H1 (cell line): ENCODE results near the gene THAP10. TPM values are rescaled to one million over a fixed set of nuclear protein-coding genes. Genes with fewer than 3 reads are reported as not detected.

Experiments used
- CTCF ChIA-PET: fragments of 300-600 bp; sonication (Branson Sonifier 250); formaldehyde crosslinking; loops from one replicate; lab custom pipeline; 2021; ENCODE audit not compliant: partially characterized antibody; lab: Charles Lee
- POLR2A ChIA-PET: fragments of 300-600 bp; sonication (Branson Sonifier 250); formaldehyde crosslinking; loops from one replicate; lab custom pipeline; 2021; ENCODE audit warnings: inconsistent platforms; ENCODE audit not compliant: partially characterized antibody; lab: Charles Lee
- DNase-seq, 2 experiments: peaks; one replicate each; pipeline versions ENCODE4 v3.0.0 to v3.0.0-alpha.2; 2010 to 2022; ENCODE audit warnings: low spot score in 2 of 2, low read depth in 1 of 2, mixed read lengths in 1 of 2
- FAIRE-seq: peaks from 2 replicates; lab custom pipeline; 2011; peaks lifted over from hg19 to GRCh38; lab: Jason Lieb, UNC
- H2AFZ ChIP-seq: 2 replicates; pipeline ENCODE4 v1.8.1; 2012; ENCODE audit warnings: low read length, inconsistent platforms
- H2AK5ac ChIP-seq: 2 replicates; pipeline ENCODE4 v1.6.1; 2013; ENCODE audit warnings: low read depth, low read length
- H2BK120ac ChIP-seq: replicated peaks from 2 replicates; pipeline ENCODE3; 2013; ENCODE audit warnings: low read depth, low read length, inconsistent platforms
- H2BK12ac ChIP-seq: 2 replicates; pipeline ENCODE4 v1.6.1; 2013; ENCODE audit warnings: low read depth, low read length
- H2BK15ac ChIP-seq: 2 replicates; pipeline ENCODE4 v1.6.1; 2013; ENCODE audit warnings: low read length
- H2BK20ac ChIP-seq: 2 replicates; pipeline ENCODE4 v1.6.1; 2013; ENCODE audit warnings: low read length
- H2BK5ac ChIP-seq: 2 replicates; pipeline ENCODE4 v1.6.1; 2013; ENCODE audit warnings: low read depth, low read length
- H3K14ac ChIP-seq: 2 replicates; pipeline ENCODE4 v1.6.1; 2013; ENCODE audit warnings: inconsistent platforms; ENCODE audit not compliant: insufficient read length
- H3K18ac ChIP-seq: 2 replicates; pipeline ENCODE4 v1.6.1; 2013; ENCODE audit warnings: low read length; ENCODE audit errors: extremely low read depth
- H3K23ac ChIP-seq: 2 replicates; pipeline ENCODE4 v1.6.1; 2013; ENCODE audit warnings: inconsistent platforms; ENCODE audit not compliant: insufficient read length
- H3K23me2 ChIP-seq: 2 replicates; pipeline ENCODE4 v1.6.1; 2013; ENCODE audit warnings: low read depth, low read length
- H3K27ac ChIP-seq: 2 replicates; pipeline ENCODE4 v1.6.1; 2011; ENCODE audit warnings: low read depth, low read length, inconsistent platforms
- H3K27me3 ChIP-seq, 4 experiments: replicated peaks in 1 of 4; 1 replicate in 1 of 4; 2 replicates in 3 of 4; pipeline versions ENCODE4 v1.6.1 to v1.8.1; 2011 to 2013; ENCODE audit warnings: low read length in 3 of 4, mild to moderate bottlenecking in 3 of 4, inconsistent platforms in 2 of 4, mixed read lengths in 2 of 4, moderate library complexity in 1 of 4; ENCODE audit not compliant: control insufficient read depth in 3 of 4, insufficient read depth in 3 of 4; ENCODE audit errors: extremely low read depth in 1 of 4
- H3K36me3 ChIP-seq, 4 experiments: 2 replicates each; pipeline versions ENCODE4 v1.6.1 to v1.8.1; 2011 to 2013; ENCODE audit warnings: mild to moderate bottlenecking in 4 of 4, low read length in 3 of 4, moderate library complexity in 2 of 4, control low read depth in 1 of 4, inconsistent platforms in 1 of 4; ENCODE audit not compliant: insufficient read depth in 4 of 4, control insufficient read depth in 2 of 4
- H3K4ac ChIP-seq: replicated peaks from 2 replicates; pipeline ENCODE3; 2013; ENCODE audit warnings: low read length, low read depth, mixed read lengths, inconsistent platforms; ENCODE audit not compliant: insufficient read length
- H3K4me1 ChIP-seq, 4 experiments: replicated peaks in 1 of 4; 1 replicate in 1 of 4; 2 replicates in 3 of 4; pipeline versions ENCODE4 v1.6.1 to v1.8.1; 2011 to 2013; ENCODE audit warnings: low read length in 3 of 4, inconsistent platforms in 2 of 4, mixed read lengths in 1 of 4; ENCODE audit not compliant: insufficient read depth in 4 of 4, control insufficient read depth in 3 of 4
- H3K4me2 ChIP-seq, 2 experiments: 2 replicates each; pipeline versions ENCODE4 v1.6.1 to v1.8.1; 2011 to 2013; ENCODE audit warnings: low read depth in 2 of 2, low read length in 2 of 2, control low read depth in 1 of 2, inconsistent platforms in 1 of 2, mild to moderate bottlenecking in 1 of 2; ENCODE audit not compliant: insufficient read depth in 1 of 2
- H3K4me3 ChIP-seq, 4 experiments: fragments of 200-600, 300-600 bp in 1 of 4; sonication (generic), shearing (Covaris generic), sonication (Bioruptor Twin) in 1 of 4; 2 replicates each; pipeline versions ENCODE4 v1.5.1 to v1.8.1; 2011 to 2016; ENCODE audit warnings: low read length in 4 of 4, low read depth in 3 of 4, control low read depth in 2 of 4, inconsistent platforms in 2 of 4, mild to moderate bottlenecking in 2 of 4, mixed read lengths in 1 of 4, moderate library complexity in 1 of 4; ENCODE audit not compliant: insufficient read depth in 2 of 4; ENCODE audit errors: extremely low read depth in 1 of 4
- H3K56ac ChIP-seq: replicated peaks from 2 replicates; pipeline ENCODE3; 2013; ENCODE audit warnings: low read depth, mild to moderate bottlenecking, mixed read lengths, low read length, inconsistent platforms; ENCODE audit not compliant: insufficient read length
- H3K79me1 ChIP-seq: 2 replicates; pipeline ENCODE4 v1.6.1; 2013; ENCODE audit warnings: low read depth, low read length, control low read depth
- H3K79me2 ChIP-seq, 2 experiments: 2 replicates each; pipeline versions ENCODE4 v1.6.1 to v1.8.1; 2012 to 2013; ENCODE audit warnings: low read length in 2 of 2, mild to moderate bottlenecking in 2 of 2, inconsistent platforms in 1 of 2; ENCODE audit not compliant: insufficient read depth in 2 of 2, control insufficient read depth in 1 of 2
- H3K9ac ChIP-seq, 4 experiments: replicated peaks in 1 of 4; 1 replicate in 1 of 4; 2 replicates in 3 of 4; pipeline versions ENCODE4 v1.6.1 to v1.8.1; 2011 to 2013; ENCODE audit warnings: low read depth in 3 of 4, low read length in 3 of 4, control low read depth in 2 of 4, mild to moderate bottlenecking in 2 of 4, moderate library complexity in 2 of 4, inconsistent platforms in 1 of 4; ENCODE audit errors: extremely low read depth in 1 of 4
- H3K9me3 ChIP-seq, 2 experiments: 2 replicates each; pipeline versions ENCODE4 v1.6.1 to v1.8.1; 2012 to 2013; ENCODE audit warnings: mild to moderate bottlenecking in 2 of 2, moderate library complexity in 2 of 2, control low read depth in 1 of 2, inconsistent platforms in 1 of 2, low read depth in 1 of 2, low read length in 1 of 2, mixed read lengths in 1 of 2; ENCODE audit not compliant: insufficient read depth in 2 of 2
- H4K20me1 ChIP-seq, 2 experiments: replicated peaks in 1 of 2; 2 replicates each; pipeline versions ENCODE3 to v1.8.1; 2011 to 2013; ENCODE audit warnings: inconsistent platforms in 2 of 2, low read length in 2 of 2, mild to moderate bottlenecking in 1 of 2; ENCODE audit not compliant: insufficient read depth in 2 of 2, control insufficient read depth in 1 of 2
- H4K5ac ChIP-seq: 2 replicates; pipeline ENCODE4 v1.6.1; 2013; ENCODE audit warnings: low read length, low read depth, mixed read lengths, inconsistent platforms; ENCODE audit not compliant: insufficient read length
- H4K8ac ChIP-seq: 2 replicates; pipeline ENCODE4 v1.8.0; 2013; ENCODE audit warnings: mild to moderate bottlenecking, moderate library complexity, low read length, inconsistent platforms; ENCODE audit not compliant: insufficient read depth; ENCODE audit errors: extremely low read depth
- H4K91ac ChIP-seq: replicated peaks from 2 replicates; pipeline ENCODE3; 2013; ENCODE audit warnings: low read length, mixed read lengths, inconsistent platforms; ENCODE audit not compliant: insufficient read length
- ASH2L ChIP-seq: fragments of 200-600, 300-600 bp; sonication (generic); IDR thresholded peaks from one replicate; pipeline ENCODE4 v1.7.1; 2017; ENCODE audit warnings: low read length
- ATF3 ChIP-seq: IDR thresholded peaks from 2 replicates; pipeline ENCODE4 v1.6.1; 2011; ENCODE audit warnings: low read depth, mild to moderate bottlenecking, low read length; ENCODE audit not compliant: insufficient read depth
- JUND ChIP-seq: IDR thresholded peaks from 2 replicates; pipeline ENCODE4 v1.6.1; 2011; ENCODE audit warnings: mild to moderate bottlenecking, improper control_type of control experiment, low read length
- POLR2A ChIP-seq, 2 experiments: IDR thresholded peaks; 1 replicate in 1 of 2; 2 replicates in 1 of 2; pipeline ENCODE4 v1.6.1; 2011; ENCODE audit warnings: low read depth in 2 of 2, low read length in 2 of 2, mild to moderate bottlenecking in 2 of 2; ENCODE audit errors: control extremely low read depth in 1 of 2
- SP1 ChIP-seq: IDR thresholded peaks from 2 replicates; pipeline ENCODE4 v1.6.1; 2011; ENCODE audit warnings: low read depth, low read length
- SRF ChIP-seq: IDR thresholded peaks from 2 replicates; pipeline ENCODE4 v1.6.1; 2011; ENCODE audit warnings: mild to moderate bottlenecking, low read depth, low read length, moderate library complexity
- WGBS, 2 experiments: shearing (Covaris generic) in 1 of 2; methylation state at CpG; one replicate each; pipeline versions ENCODE4 v1.1.6 to v1.1.7; 2013 to 2015; ENCODE audit warnings: low lambda C conversion rate in 2 of 2, mixed read lengths in 2 of 2, inconsistent platforms in 1 of 2, low coverage in 1 of 2, missing lambda C conversion rate in 1 of 2; ENCODE audit not compliant: insufficient replicate concordance in 2 of 2, insufficient coverage in 1 of 2, insufficient read length in 1 of 2; ENCODE audit errors: extremely low coverage in 1 of 2, missing lambda C conversion rate in 1 of 2; 5-methylcytosine and 5-hydroxymethylcytosine counted together
- polyA plus RNA-seq, 7 experiments: library from polyadenylated mRNA; depleted of rRNA in 3 of 7; stranded (reverse) in 5 of 7; unstranded in 2 of 7; fragments of >200 nt in 5 of 7; fragments of 200-250 nt in 2 of 7; gene quantifications; 1 replicate in 5 of 7; 2 replicates in 1 of 7; 4 replicates in 1 of 7; pipeline versions ENCODE4 v1.2.1 to v1.2.3, GENCODE V29; 2011 to 2013; ENCODE audit warnings: missing spikeins in 2 of 7, mixed read lengths in 2 of 7
- total RNA-seq: library from RNA; stranded (reverse); fragmentation: NEBNext Ultra II Directional; extraction: Animal tissue kit (Norgen Biotek cat#: 25700); gene quantifications from 2 replicates; pipeline ENCODE4 v1.2.1, GENCODE V29; 2021

THAP10 gene
- total and polyA plus RNA-seq, 2 of the 8 experiments (the other 6 are each of a cell fraction or from before 2014, with no cell fraction given), result 2.8 to 4.5 TPM

DNA sequence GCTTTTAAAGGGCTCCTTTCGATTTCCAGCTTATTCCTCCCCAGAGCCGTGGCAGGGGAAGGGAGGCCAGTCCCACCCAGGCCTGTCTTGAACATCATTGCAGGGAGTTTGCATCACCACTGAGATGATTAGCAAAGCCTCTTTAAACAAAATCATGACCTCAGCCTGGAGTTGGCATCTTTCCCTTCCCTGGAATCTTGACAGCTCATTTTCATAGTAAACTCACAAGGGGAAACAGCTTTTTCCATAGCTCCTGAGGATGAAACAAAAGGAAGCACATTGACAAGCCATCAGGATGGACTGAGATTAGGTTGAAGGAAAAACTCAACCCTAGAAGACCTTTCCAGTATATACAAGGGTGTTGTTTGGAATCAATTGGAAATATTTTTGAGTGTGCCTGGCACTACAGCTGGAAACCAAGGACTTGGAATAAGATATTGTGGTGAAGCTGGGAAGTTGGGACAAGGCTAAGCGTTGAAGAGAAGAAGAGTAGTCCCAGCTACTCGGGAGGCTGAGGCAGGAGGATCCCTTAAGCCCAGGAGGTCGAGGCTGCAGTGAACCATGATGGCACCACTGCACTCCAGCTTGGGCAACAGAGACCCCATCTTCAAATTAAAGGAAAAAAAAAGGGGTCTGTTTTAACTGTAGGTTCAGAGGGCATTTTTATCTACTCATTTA, 35.2 kb downstream of the THAP10 start:
- H2BK120ac ChIP-seq, result no peak overlapping the region
- H2BK15ac ChIP-seq, result no peak overlapping the region
- H3K14ac ChIP-seq, result no peak overlapping the region
- peaks cover 3 to 8% (median 5%) of the 10 kb centered on the region in 4 experiments; a peak in 4 of 7 replicates for H3K4me1 ChIP-seq
- H2BK5ac ChIP-seq, result no peak overlapping the region
- H2BK12ac ChIP-seq, result no peak overlapping the region
- no peak overlapping the region for H2BK20ac ChIP-seq
- TF ChIP-seq SRF (no peak), SP1 (no peak), POLR2A (IDR thresholded peaks at IDR 0.05; ENCODE audit: control extremely low read depth in 1 of 2, low read depth in 2 of 2, low read length in 2 of 2) (no peak), ATF3 (no peak), JUND (no peak), ASH2L (no peak)
- TF ChIP-seq, all 59 proteins: peak for 0
- no peak for FAIRE-seq
- H3K9me3 ChIP-seq, result no peaks in the 10 kb centered on the region
- whole genome bisulfite sequencing, 2 experiments, result 77% methylated on average over 5 of the region's 5 CpGs; no CpG with 5 or more reads in 1 of the 2 experiments
- no peak overlapping the region for H2AK5ac ChIP-seq
- no peak overlapping the region for H3K4me3 ChIP-seq
- no peak overlapping the region for H2AFZ ChIP-seq
- H3K9ac ChIP-seq, result no peak overlapping the region
- H4K20me1 ChIP-seq, result no peaks in the 10 kb centered on the region
- no peak overlapping the region for H3K56ac ChIP-seq
- H3K18ac ChIP-seq, result no peak overlapping the region
- H3K23me2 ChIP-seq, result peaks cover 10% of the 10 kb centered on the region; the same call in 1 of the 2 replicates
- H3K4me2 ChIP-seq, result no peak overlapping the region
- H3K27me3 ChIP-seq, result 0 out of 7 replicates have a peak, but pooled peaks cover 0 to 3% (median 0%) of the 10 kb centered on the region in 4 experiments
- H4K5ac ChIP-seq, result no peak overlapping the region
- DNase-seq, result no peak
- no peaks in the 10 kb centered on the region for H3K36me3 ChIP-seq
- H3K79me2 ChIP-seq, result peaks cover 0 to 4% of the 10 kb centered on the region in 2 experiments; a peak in 1 of 4 replicates
- H3K27ac ChIP-seq, result no peak overlapping the region
- POLR2A ChIA-PET, result interaction anchor here (1.4 kb wide), 1 partner anchor 10 kb away, joined by 3 read pairs; no protein-coding TSS in a partner anchor
- H4K8ac ChIP-seq, result no peak overlapping the region
- no peak overlapping the region for H3K23ac ChIP-seq
- H3K79me1 ChIP-seq, result no peaks in the 10 kb centered on the region
- CTCF ChIA-PET, result interaction anchor here (0.6 to 2.4 kb wide), 5 partner anchors 11 to 46 kb away, joined by 3 to 6 read pairs (median 4); no protein-coding TSS in a partner anchor
- no peak overlapping the region for H3K4ac ChIP-seq
- no peak overlapping the region for H4K91ac ChIP-seq
